ENCODE data around the gene METRN.

DNA sequence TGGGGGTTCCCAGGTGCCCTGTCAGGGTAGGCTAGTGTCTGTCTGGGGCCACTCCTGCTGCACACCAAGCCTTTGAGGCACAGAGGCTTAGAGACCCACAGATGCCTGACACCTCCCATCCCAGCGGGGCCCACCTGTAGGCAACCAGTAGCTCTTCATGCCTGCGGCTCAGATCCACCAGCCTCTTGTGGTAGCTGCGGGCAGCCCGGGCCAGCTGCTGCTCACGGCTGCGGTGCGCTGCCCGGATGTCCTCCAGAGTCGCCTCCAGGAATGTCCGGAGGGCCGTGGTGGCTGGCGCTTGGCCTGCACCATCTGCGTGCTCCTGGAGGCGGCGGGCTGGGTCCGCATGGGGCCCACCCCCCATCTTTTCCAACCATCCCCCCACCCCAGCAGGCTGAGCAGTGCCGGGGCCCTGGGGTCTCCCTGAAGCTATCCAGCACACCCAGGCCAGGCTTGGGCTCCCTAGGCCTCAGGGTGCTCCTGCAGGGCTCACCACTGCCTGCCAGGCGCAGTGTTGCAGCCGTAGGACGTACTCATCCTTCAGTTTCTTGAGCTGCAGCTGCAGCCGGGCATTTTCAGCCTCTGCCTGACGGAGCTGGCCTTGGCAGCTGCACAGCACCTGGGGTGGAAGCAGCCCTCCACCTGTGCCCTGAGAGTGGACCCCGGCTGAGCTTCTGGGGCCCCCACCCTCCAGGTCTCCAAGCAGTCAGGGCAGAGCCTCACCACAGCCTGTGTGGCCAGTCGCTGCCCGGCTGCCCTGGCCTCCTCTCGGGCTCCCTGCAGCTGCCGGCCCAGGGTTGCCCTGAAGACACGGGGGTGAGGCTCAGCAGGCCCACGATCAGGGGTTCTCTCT is 9.5 kb downstream of the METRN start:
- TF ChIP-seq EZH2phosphoT487 (IDR thresholded peaks at IDR 0.05; ENCODE audit: insufficient read depth, low read depth) (no peak), EZH2 (IDR thresholded peaks at IDR 0.05; ENCODE audit: insufficient read depth, poor library complexity, severe bottlenecking) (no peak)
